GM18909 (cell line): Measurements from ENCODE around the gene ATAD2B.
"Not testable (repeated sequence)": the region's sequence is repeated elsewhere in the genome, so short reads cannot be mapped to it uniquely, and the experiment has no call there.

Source experiments
- ATAC-seq: cut with Tn5 transposase; IDR thresholded peaks from one replicate; pipeline ENCODE4 v1.9.1; 2021; ENCODE audit warnings: mild to moderate bottlenecking; ENCODE audit not compliant: unreplicated experiment, poor library complexity

ATAD2B gene

DNA sequence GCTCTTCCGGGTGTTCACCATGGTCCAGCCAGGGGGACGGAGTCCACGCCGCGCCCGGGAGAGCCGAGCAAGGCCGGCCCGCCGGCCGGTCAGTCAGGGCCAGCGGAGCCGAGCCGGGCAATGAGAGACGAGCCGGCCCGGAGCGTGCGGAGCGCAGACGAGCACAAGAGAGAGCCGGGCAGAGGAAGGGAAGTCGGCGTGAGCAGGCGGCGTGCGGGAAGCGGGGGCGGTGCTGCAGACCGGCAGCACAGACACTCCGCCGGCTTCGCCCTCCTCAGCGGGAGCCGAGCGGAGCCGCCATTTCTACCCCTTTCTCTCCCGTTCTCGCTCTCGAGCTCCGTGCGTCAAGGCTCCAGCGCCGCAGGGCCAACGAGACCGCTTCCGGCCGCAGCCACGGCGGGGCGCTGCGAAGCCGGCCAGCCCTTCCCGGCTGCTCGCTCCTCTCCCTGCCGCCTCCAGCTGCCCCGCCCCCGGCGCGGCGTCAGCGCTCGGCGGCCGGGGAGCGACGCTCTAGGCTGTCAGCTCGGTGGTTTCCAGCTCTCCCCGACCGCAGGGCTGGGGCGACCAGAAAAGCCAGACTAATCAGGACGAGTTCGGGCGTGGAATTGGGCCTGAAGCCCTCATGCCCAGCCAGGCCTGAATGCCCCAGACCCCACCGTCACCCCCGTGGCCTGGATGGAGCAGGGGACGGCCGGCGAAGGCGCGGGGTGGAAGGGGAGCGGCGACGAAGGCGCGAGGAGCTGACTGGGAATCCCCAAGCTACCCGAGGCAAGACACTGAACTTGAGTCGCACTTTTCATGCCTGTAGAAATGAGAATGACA, at the start of gene ATAD2B:
Gene ATAD2B, minus strand, starts transcription at position 374 of the 822 bp plus-strand sequence. Its CDS starts 353 bp downstream, at position 21.
- peak; percentile 80 for ATAC-seq

- no peak for ATAC-seq
Measured at GRCh38 chr2:23967846-23968245, 40.9 kb upstream of the ATAD2B start.

DNA sequence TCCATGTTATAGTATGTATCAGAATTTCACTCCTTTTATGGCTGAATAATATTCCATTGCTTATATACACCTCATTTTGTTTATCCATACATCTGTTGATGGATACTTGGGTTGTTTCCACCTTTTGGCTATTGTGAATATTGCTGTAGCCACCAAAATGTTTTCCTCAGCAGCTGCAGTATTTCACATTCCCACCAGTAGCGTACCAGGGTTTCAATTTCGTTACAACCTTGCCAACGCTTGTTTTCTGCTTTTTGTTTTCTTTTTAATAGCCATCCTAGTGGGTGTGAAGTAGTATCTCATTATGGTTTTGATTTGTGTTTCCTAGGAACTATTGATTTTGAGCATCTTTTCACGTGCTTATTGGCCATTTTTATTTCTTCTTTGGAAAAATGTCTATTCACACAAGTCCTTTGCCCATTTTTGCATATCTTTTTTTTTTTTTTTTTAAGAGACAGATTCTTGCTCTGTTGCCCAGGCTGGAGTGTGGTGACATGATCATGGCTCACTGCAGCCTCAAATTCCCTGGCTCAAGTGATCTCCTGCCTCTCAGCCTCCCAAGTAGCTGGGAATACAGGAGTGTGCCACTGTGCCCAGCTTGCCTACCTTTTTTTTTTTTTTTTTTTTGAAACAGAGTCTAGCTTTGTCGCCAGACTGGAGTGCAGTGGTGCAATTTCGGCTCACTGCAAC, 27.5 kb upstream of the ATAD2B start:
- ATAC-seq: no peak

DNA sequence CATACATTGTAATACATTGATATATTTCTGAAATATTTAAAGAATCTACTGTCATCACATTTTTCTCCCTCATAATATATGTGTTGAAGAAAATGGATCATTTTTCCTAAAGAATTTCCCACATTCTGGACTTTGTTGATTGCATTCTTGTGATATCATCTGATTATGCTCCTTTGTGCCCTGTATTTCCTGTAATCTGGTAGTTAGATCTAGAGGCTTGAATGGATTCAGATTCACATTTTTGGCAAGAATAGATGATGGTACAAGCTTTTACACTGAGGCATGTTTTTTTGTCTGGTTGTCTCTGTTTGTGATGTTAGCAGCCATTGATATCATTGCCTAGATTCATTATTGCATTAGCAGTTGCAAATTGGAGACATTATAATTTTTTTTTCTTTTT, 26.7 kb upstream of the ATAD2B start:
- ATAC-seq: no peak

DNA sequence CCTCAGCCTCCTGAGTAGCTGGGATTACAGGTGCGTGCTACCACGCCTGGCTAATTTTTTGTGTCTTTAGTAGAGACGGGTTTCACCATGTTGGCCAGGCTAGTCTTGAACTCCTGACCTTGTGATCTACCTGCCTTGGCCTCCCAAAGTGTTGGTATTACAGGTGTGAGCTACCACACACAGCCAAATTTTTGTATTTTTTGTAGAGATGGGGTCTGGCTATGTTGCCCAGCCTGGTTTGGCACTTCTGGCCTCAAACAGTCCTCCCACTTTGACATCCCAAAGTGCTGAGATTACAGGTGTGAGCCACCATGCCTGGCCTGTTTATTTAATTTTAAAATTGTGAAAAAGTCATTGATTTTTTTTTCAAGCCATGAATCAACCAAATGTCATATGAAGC, 25.6 kb upstream of the ATAD2B start:
- ATAC-seq: not testable (repeated sequence)

DNA sequence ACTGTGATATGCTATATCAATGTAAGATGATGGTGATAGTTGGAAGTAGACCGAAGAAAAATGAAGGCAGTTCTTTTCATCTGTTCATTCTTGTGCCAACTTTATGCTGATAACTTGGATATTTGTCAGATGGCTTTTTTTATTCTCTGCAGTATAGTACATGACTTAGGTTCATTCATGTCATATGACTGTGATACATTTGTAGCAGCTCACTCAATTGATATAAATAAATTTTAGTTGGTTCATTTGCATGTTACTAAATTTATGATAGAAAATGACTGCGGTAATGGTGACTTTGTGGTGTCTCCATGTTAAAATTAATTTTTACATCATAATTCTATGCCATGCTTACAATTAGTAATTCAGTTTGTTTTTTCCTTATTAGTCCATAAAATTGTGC, 20.4 kb upstream of the ATAD2B start:
- ATAC-seq: no peak

- ATAC-seq: no peak
Measured at GRCh38 chr2:23944976-23945375, 18.1 kb upstream of the ATAD2B start.

DNA sequence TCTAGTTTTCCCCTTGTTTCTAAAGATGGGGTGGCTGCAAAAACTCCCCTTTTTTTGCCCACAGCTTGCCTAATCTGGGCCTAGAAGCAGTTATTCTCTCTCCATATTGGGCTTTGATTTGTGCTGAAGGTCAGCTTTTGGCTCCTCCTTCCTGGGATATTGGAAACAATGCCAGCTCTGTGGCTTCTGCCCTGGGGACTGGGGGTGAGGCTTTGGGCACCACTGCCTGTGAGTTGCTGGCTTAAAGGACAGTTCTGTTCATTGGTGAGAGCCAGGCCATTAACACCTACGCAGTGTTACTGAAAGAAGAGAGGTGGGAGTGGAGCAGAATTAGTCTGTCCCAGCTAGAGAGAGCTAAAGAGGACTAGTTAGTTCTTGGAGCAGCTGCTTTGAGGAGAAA, 17.6 kb upstream of the ATAD2B start:
- ATAC-seq: no peak

DNA sequence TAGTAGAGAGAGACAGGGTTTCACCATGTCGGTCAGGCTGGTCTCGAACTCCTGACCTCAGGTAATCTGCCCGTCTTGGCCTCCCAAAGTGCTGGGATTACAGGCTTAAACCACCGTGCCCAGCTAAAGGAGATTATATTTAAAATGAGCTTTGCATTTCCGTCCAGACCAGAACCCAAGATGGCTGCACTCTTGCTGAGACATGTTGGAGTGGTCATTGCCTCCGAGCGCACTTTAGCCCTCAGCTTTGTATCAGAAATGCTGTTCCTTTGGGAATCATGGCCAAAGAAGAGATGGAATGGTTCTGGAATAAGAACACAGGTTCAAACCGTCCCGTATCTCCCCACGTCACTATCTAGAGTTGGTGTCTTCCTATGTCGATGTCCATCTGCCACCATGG, 16.7 kb upstream of the ATAD2B start:
- ATAC-seq: no peak

- ATAC-seq: no peak
Measured at GRCh38 chr2:23941644-23942043, 14.7 kb upstream of the ATAD2B start.

DNA sequence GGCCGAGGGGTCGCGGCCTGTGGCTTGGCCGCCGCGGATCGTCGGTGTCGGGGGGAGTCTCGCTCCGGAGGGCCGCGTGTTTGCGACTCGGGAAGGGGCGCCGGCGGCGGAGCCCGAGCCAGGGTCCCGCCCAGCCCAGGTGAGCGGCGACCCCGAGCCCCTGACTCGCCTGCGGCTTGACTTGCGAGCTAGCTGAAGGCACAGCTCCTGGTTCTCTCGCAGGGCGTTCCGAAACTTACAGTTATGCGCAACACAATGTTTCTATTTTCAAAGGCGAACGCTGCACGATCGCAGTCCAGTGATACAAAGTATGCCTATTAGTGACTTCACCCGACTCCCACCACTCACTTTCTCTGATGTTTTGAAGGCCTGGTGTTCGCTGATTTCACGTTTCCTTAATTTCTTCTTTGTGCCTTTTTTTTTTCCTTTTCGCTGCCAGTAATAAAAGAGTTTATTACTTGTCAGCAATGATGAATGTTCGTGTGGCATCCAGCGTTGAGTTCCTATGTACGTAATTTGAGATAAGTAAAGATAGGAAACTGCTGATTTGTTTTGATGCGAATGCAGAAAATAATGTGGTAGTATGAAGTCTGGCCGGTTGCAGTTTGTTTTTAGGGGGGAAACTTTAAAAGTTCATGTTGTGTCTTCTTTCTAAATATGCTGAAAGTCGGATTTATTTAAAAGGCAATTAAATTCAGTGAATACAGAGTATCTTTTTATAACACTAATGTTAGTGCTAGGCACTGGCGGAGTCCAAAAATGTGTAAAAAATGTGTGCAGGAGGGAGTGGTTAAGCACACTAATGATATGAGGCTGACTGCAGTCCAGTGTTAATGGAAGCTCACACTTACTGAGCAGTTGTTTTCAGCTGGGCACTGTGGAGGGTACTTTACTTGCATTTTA, 14.0 kb upstream of the ATAD2B start:
- peak; percentile 70 for ATAC-seq

GRCh38 chr2:23939987-23940717, 13.2 kb upstream of the ATAD2B start, which contains the start of gene UBXN2A:
Gene UBXN2A, plus strand, starts transcription at chr2:23940463. Its CDS starts 17,852 bp downstream, at chr2:23958315.
- ATAC-seq: peak; percentile 78

GRCh38 chr2:23934259-23934658, 7.3 kb upstream of the ATAD2B start:
- no peak for ATAC-seq

GRCh38 chr2:23926290-23926749, 603 bp downstream of the ATAD2B start:
- ATAC-seq: peak; percentile 30

DNA sequence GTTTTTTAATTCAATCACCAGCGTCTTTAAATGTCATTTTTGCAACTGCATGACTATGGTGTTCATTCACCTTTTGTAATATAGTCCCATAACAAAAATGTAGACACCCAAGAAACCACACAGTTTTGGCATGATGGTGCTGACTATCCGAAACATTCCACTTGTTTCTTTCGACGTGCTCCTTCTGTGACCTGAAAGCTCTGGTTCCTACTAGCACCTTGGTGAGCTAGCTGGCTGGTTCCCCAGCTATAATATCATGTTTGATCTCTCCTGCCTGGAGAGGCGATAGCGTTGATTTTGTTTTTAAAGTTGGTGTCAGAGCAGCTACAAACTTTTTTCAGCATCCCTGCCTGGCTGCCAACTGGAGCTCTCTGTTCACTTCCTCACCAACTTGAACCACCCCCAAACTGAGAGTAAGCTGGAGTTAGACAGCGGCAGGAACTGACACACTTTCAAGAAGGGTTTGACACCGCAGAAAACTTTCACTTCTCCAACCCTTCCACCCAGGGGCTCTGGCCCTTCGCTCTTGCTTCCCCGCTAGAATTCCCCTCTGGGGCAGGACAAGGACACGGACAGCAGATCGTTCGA, 1.1 kb downstream of the ATAD2B start:
- peak; percentile 64 for ATAC-seq

- no peak for ATAC-seq
Measured at GRCh38 chr2:23924589-23925359, 2.1 kb downstream of the ATAD2B start.

DNA sequence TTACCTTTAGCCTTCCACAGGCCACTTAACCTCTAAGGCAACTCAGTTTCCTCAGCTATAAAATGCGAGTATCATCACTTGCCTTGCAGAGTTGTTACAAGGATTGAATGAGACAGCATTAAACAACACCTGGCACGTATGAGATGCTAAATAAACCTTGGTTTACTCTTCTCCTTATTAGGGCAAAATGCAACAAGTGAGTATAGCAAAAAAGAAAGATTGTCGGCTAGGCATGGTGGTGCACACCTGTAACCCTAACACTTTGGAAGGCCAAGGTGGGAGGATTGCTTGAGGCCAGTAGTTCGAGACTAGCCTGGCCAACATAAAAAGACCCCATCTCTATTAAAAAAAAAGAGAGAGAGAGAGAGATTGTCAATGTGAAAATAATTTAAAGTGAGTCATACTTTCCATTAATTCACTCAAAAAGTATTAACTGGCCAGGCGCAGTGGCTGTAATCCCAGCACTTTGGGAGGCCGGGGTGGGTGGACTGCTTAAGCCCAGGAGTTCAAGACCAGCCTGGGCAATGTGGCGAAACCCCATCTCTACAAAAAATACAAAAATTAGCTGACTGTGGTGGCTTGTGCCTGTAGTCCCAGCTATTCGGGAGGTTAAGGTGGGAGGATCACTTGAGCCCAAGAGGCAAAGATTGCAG, 8.0 kb downstream of the ATAD2B start:
- ATAC-seq: no peak

DNA sequence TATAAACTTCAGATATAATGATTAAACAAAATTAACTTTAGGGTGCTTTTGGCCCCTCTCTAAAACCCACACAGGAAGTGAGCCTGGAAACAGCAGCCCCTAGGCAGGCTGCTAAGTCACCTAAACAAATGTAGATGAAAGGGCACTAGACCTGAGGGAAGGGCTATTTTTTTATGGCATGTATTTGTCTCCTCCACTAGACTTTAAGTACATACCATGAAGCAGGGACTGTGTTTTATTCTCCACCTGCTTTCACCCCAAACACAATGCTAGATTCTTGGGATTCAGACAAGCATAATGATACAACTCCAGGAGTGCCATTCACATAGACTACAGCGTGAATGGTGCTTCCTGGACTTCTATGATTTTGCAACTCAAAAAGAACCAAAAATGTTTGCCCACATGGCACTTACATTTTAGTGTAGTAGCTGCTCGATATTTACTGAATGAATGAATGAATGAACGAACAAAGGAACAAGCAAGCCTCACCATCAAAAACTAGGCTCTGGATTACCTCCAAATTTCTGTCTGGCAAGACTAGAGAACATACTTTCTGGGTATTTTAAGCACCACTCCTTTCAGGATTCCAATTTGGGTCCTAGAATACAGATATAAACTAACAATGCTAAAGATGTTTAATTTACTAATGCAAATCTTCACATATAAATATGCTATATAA, 10.1 kb downstream of the ATAD2B start:
- peak; percentile 85 for ATAC-seq
